DMS79 treated with DMSO at 0.1 percent for 48 hours (cell line): ENCODE results near the gene CTNND2.
"Not testable (repeated sequence)": the region's sequence is repeated elsewhere in the genome, so short reads cannot be mapped to it uniquely, and the experiment has no call there.

Experiments
- DNase-seq: peaks from one replicate; lab custom pipeline; 2025; lab: John Stamatoyannopoulos, UW

The CTNND2 gene

DNA sequence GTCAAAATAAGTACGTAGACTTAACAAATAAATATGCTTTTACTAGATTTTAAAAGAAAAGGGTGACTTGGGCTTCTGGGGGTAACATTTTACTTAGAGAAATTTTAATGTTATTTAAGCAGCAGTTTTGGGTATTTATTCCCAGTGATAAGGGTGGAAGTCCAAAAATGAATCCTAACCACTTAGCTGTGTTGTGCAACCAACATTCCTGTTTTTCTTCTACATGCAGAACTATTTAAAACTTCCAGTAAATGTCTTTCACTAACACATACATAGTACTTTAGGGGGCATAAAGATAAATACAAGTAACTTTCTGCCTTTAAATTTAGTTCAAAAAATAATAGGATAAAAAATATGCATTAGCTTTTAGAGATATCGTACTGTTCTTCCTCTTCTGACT is 436.7 kb downstream of the CTNND2 start:
- DNase-seq: no peak

DNA sequence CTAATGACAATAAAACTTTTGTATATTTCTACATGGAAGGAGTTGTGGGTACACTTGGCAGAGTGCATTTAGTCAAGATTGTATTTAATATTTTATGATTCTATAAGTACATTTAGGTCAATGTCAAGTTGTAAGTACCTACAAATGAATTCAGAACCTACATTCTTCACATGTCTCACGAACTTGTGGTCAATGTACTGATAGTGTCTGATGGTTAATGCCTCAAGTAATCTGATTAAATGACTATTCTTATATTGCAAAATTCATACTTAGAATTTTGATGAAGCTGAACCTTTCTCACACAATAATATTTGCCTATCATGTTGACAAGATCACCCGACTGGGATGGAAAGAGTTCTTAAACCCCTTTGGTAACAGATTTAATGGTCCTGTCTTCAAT is 444.5 kb downstream of the CTNND2 start:
- DNase-seq: no peak

DNA sequence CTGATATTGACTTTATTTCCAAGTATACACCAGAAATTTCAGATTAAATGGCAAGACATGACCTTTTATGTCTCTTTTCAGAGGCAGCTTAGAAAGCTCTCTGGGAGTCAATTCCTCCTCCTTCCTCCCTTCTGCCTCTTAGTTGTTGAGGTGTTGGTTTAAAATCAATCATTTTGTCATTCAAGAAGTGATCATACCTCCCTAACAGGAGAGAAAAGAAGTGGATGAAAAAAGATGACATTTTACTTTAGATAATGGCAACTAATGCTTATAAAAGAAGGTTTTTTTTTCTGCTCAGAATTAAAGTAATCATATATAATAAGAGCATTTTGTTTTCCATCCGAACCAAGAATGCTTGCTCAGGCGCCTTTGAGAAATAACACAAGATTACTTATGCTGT is 448.7 kb downstream of the CTNND2 start:
- no peak for DNase-seq

DNA sequence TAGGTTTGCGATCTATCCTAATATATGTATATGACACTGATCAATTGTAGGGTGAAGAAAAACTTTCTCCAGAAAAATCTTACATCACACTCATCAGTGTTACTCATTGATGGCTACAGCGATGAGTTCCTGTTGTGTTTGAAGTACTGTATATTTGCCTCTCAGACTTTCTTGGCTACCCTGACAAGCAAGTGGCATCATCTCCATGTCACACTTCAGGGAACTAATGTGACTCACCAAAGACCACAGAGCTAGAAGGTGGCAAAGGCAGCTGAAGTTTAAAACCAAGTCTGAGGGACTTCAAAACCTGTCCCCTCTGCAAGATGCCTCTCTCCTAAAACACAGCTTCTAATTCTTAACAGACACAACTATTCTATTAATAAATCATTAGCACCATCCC is 451.4 kb downstream of the CTNND2 start:
- no peak for DNase-seq

DNA sequence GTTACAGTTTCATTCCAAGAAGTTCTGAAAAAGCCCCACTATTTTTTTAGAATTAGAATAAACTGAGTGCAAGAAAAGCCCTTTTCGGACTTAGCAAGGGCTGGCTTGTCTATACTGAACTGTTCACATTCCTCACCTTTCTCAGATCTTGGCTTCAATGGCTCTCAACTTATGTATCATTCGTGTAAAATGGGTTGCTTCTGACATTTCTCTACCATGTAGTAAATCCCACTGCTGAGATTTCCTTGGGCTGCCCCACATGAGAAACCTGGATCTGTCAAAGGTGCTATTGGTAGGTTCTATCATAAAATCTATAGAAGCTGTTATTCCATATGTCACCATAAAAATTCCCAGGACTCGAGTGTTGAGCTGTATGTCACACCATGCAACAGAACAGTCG is 454.3 kb downstream of the CTNND2 start:
- DNase-seq: no peak

DNA sequence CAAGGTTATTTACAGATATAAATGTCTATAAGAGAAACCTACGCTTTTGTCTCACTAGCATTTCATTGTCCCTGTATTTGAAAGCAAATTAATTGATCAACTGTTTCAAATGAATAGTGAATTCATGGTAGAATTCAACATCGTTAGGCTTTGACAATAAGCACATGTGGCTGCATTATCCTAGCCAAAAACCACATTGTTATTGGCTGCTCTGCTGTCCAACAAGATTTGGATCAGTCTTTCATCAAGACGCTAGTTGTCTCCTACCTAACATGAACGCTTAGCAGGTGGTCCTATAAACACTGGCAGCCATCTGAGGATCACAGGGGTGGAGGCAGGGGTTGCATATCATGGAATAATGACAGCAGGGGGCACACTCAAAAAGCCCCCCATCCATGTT is 455.0 kb downstream of the CTNND2 start:
- no peak for DNase-seq

DNA sequence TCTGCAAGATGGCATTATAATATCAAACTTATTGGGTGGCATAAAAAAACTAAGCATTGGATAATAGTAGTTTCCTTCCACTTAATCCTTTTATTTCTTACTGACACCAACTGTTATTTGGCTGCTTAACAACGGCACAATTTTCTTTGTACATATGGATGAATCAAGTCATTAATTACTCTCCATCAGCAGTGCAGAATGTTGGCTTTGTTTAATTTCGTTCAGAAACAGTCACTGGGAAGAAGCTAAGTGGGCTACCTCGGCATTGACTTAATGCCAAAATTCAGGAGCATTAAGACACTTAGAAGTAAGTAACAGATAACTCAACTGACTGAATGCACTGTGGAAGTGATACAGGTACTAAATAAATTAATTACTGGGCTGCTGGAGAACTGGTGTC is 460.4 kb downstream of the CTNND2 start:
- DNase-seq: no peak

DNA sequence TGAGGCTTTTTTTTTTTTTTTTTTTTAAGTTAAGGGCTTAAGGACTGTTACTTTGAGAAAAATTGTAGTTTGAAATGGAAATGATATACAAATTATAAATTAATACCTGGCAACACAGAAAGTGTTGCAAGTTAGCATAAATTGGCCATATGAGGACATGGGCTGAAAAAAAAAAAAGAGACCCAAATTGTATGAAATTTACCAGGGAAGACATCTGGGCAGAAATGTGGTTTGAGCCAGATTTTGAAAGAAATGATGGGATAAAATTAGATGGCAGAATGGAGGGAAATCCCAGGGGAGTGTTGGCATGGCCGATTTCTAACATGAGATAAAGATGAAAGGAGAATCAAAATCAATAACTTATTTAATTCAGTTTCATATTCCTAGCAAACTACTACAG is 472.1 kb downstream of the CTNND2 start:
- DNase-seq: no peak

DNA sequence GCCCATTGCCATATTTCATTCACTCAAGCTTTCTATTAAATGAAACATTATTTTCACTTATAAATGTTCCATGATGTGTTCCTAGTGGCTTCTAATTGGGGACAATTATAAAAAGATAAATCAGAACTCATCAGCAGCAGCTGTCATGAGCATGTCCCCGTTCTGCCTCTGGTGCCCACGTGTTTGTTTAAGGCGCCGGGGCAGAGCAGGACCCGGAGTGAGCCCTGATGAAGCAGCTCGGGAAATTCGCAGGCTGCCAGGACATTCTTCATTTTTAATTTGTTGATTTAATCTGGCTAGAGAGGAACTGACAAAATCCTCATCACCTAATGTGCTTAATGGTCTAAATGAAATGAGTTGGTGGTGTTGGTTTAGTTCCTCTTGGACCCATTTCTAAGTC is 475.0 kb downstream of the CTNND2 start:
- no peak for DNase-seq

DNA sequence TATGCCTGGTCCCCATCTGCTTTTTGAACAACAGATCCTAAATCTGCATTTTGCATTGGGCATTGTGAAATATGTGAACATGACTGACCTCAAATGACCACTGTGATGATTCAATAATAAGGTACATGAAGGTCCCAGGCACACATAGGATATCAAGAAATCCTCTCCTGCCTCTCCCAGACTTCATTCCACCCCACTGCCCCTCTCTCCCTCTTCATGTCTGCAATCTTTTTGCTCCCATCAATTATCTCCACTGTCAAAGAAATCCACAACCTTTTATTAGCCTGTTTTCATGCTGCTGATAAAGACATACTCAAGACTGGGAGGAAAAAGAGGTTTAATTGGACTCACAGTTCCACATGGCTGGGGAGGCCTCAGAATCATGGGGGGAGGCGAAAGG is 476.7 kb downstream of the CTNND2 start:
- no peak for DNase-seq

DNA sequence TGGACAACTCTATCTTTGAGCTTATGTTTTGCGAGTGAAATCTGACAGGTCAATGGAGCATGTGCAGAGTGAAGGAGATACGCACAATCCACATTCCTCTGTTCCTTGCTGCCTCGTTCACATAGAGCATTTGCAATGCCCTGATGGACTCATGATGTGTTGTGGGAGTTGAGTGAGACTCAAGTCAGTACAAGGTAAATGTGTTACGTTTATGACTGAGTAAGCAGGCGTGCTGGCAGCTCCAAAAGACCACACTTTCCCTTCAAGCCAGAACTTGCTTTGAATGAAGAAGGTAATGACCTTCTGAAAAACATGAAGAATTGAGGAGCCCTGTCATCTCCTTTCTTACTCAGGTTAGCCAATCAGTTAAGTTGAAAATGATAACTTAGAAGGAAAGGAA is 477.8 kb downstream of the CTNND2 start:
- DNase-seq: no peak

DNA sequence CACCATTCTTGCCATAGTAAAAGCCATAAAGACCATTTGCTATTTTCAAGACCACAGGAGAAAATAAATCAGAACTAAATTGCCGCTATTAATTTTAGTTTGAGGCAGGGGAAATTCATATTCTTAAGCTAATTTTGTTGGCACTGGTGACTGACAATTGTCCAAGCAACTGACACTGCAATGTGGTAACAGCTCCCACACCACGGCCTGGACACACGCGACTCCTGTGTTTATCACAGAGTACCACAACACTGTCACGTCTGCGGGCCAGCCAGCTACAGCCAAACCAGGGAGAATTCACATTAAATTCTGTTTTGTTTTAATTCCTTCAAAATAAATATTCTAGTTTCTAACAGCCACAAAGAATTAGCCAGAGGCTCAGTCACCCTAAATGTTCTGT is 481.9 kb downstream of the CTNND2 start:
- DNase-seq: no peak

DNA sequence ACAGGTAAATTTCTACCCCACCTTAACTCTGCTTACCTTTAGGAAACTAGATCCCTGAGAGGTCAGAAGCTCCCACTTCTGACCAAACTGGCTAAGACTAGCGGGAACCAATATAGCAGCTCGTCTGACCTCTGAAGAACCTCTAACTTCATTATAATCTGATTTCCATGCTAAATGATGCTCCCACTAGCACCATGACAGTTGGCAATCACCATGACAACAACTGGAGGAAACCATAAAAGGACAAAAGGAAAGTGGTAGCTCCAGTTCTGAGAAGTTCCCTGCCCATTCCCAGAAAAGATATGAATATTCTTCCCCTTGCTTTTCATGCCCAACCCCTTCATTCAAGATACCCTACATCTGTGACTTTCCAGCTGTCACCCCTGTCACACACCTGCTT is 483.3 kb downstream of the CTNND2 start:
- no peak for DNase-seq

DNA sequence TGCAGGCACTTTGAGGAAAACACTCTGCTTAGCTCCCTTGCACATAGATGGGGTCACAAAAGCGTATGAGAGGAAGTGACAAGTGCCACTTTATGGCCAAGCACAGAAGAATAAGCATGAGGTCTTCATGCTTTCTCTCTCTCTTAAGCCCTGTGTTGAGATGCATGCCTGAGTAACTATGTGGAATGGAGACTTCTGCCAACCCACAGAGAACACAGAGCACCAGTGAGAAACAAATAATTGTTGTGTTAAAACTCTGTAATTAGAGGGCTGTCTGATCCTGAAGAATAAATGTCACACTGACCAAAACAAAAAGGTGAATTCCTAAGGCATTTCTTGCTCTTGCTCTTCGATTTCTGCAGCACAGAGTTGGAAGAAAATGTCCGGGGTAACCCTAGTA is 488.5 kb downstream of the CTNND2 start:
- peak; percentile 30 for DNase-seq

DNA sequence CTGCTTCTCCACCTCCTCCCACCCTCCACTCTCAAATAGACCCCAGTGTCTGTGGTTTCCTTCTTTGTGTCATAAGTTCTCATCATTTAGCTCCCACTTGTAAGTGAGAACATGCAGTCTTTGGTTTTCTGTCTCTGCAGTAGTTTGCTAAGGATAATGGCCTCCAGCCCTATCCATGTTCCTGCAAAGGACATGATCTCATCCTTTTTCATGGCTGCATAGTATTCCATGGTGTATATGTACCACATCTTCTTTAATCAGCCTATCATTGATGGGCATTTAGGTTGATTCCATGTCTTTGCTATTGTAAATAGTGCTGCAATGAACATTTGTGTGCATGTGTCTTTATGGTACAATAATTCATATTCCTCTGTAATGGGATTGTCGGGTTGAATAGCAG is 489.5 kb downstream of the CTNND2 start:
- DNase-seq: not testable (repeated sequence)

DNA sequence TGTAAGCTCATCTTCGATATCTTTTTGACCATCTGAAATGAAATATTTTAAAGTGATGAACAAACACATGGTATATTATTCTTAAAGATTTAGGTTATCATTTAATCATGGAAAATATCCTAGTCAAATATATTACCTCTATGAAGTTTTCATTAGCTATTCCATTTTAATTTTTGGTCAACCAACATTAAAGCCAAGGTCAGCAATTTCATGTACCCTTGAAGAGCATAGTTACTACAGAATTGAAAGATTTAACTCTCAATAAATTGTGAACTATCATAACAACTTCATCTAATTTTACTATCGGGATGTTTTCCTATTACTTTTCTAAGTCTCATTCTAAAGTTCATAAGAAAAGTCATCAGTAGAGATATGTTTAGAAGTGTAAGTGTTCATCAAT is 492.6 kb downstream of the CTNND2 start:
- no peak for DNase-seq

DNA sequence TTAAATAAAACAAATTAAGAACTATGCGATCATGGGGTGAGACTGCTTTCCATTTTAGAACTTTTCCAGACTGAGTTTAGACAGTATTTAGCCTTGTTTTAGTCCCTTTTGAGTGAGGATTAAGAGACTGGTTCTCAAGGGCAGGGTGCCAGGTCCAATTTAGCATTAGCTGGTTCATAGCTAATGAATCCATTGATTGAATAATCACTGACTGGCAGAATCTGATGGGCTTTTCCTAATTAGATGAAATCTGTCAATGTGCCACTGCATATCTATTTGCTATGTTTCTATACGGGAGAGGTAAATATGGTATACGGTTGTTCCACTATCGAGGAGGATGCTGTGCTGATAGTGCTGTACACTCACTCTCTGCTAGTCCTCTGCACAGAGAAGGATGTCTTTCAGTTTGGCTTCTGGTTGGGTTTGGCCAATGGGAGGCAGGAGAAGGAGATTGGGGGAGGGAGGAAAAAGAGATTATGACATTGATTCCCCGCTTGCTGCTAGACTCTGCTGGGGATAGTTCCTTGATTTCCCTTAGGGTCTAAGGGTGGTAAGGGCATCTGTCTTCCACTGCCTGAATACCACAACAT is 496.6 kb downstream of the CTNND2 start:
- no peak for DNase-seq

DNA sequence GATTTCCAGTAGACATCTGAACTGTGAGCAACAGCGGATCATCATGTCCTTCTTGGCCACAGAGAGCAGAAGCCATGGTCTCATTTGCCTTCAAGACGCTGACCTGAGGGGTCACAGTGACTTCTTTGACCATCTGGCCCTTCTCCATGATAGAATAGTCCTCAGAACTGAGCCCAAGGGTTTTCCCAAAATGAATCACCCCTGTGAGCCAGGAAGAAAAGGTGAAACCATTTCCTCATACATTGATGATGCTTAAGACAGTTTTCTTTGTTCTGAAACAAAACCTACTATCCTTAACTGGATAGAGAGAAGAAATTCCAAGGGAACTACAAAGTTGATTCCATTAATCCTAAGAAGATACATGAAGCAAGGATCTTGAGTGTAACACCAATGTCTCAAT is 503.9 kb downstream of the CTNND2 start:
- no peak for DNase-seq

DNA sequence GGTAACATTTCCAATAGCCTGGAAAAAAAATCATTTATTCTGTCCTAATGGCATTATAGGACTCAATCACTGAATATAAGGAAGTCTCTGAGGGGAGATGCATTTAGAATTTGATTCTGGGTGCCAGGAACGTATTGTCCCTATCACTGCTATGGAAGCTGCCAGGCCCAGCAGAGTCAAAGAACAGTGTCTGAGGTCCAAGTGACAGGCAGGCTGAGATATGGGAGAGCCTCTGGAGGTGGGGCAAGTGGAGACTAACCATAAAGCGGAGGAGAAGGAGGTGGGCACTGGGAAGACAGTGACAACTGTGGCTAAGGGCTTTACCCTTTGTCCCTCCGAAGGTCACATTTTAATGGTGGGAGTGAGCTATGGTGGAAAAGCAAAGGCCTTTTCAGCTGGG is 505.5 kb downstream of the CTNND2 start:
- DNase-seq: no peak

DNA sequence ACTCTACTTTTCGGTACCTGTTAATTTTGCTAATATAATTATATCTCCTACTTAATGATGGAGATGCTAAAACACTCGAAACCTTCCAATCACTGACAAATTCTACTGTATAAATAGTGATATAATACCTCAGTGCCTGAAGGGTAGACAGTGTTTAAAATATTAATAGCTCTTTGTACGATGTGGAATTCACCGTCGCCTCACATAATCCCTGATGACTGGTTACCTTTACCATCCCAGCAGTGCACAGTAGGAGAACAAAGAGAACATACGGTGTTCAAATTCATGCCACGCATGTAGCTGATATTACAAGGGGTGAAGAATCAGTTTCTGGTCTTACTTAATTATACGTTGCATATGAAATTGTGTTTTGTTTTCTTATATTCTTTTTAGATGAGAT is 506.7 kb downstream of the CTNND2 start:
- no peak for DNase-seq

DNA sequence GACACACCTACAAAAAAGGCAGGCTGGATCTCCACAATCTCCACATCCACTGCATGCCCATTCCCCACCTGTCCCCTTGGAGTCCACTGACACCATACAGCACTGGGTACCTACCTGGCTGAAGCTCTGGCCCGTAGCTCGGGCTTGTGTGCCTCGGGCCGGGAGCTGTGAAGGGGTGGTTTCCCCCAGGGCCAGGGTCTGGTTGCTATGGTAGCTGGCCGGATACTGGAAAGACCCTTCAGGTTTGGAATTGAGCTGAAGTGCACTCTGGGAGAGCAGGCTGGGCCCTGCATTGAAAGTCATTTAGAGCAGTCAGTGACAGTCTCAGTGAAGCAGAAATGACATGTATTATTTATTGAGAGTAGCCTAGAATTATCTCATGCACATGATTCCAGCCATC is 507.3 kb downstream of the CTNND2 start:
- DNase-seq: no peak

DNA sequence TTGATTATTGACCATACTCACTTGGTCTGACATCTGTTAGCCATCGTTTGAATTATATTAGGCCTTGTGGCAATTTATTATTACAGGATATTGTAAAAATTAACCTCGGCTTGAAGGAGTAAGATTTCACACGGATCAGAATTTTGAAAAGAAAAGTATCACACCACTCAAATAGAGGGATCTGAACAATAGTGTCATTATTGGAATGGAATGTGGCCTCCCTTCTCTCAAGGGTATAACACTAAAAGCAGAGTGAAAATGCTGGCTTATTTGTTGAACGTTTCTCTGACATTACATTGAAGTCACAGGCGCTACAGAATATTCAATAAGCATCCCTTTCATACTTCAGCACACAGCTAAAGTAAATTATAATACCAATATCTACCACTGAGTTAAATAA is 509.3 kb downstream of the CTNND2 start:
- no peak for DNase-seq

DNA sequence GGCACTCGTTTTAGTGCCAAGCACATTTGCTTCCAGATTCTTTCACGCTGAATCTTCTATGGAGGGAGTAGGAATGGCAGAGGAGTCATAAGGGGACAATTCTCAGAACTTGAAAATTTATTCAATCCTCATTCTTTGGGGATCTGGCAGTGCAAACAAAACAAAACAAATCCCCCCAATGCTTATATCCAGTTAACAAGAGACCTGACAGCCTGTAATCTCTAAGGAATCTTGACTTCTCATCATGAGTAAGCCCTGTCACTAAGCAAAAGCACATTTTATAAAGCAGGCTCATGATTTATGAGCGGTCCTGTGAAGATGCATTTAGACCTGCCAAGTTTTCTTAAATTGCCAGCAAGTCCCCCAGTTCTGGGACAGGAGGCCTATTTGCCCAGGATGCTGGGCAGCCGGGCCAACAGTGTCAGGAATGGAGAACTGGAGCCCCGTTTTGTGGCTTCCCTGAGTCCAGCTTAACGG is 513.9 kb downstream of the CTNND2 start:
- no peak for DNase-seq

DNA sequence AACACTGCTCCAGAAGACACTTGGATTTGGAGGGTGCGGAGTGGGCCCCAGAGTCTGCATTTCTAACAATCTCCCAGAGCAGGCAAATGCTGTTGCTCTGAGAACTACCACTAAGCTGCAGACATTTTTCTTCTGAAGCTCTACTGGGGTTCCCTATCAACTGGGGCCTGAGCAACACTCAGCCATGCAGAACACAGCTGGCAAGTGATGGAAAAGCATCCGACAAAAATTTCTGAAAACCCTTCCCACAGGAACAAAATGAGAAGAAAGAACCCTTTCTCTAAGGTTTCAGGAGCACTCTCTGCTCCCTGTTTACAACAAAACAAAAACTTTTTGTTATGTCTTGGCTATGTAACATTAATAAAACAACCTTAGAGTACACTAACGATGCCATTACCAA is 516.9 kb downstream of the CTNND2 start:
- no peak for DNase-seq

DNA sequence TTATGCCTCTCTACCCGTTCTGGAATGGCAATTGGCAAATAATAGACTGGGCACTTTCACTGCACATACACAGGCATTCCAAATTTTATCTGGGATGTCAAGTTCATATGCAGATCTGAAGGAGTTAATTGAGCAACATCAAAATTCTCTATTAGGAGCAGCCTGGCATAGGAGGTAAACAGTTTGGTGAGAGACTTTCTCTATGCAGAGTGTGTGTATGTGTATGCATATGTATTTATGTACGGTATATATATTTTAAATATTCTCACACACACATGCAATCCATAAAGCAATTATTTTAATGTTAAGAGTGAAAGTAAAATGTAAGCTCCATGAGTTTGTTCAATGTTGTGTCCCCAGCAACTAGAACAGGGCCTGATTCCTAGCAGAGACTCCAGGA is 517.8 kb downstream of the CTNND2 start:
- DNase-seq: no peak
